DOHH2 (cell line): Measurements from ENCODE around the gene SLC7A4.

ENCODE experiments used
- H3F3A ChIP-seq: fragments of 200-600 bp; sonication (generic), shearing (Covaris generic); 2 replicates; pipeline ENCODE4 v1.6.0; 2016; ENCODE audit warnings: antibody characterized with exemption, mild to moderate bottlenecking; ENCODE audit not compliant: control insufficient read depth, insufficient read depth
- H3K27ac ChIP-seq: fragments of 200-600 bp; sonication (generic); 2 replicates; pipeline ENCODE4 v1.5.1; 2014; ENCODE audit warnings: low read depth, mild to moderate bottlenecking, low read length, moderate library complexity
- H3K27me3 ChIP-seq: fragments of 200-600 bp; sonication (generic); 2 replicates; pipeline ENCODE4 v1.6.1; 2014; ENCODE audit warnings: mild to moderate bottlenecking, low read length, mixed read lengths; ENCODE audit not compliant: control insufficient read depth
- H3K36me3 ChIP-seq: fragments of 200-600 bp; sonication (generic); 2 replicates; pipeline ENCODE4 v1.6.1; 2014; ENCODE audit warnings: mild to moderate bottlenecking, low read length, moderate library complexity, mixed read lengths; ENCODE audit not compliant: control insufficient read depth
- H3K4me1 ChIP-seq: fragments of 200-600 bp; sonication (generic); 2 replicates; pipeline ENCODE4 v1.6.1; 2014; ENCODE audit warnings: mild to moderate bottlenecking, low read length, mixed read lengths; ENCODE audit not compliant: control insufficient read depth
- H3K4me2 ChIP-seq: fragments of 200-600 bp; sonication (generic); 2 replicates; pipeline ENCODE4 v1.6.0; 2014; ENCODE audit warnings: mild to moderate bottlenecking, low read length, moderate library complexity
- H3K4me3 ChIP-seq: fragments of 200-600 bp; sonication (generic); 2 replicates; pipeline ENCODE4 v1.5.1; 2014; ENCODE audit warnings: mild to moderate bottlenecking, low read length, mixed read lengths
- H3K79me2 ChIP-seq: fragments of 200-600 bp; sonication (generic); 2 replicates; pipeline ENCODE4 v1.6.1; 2014; ENCODE audit warnings: mild to moderate bottlenecking, low read length, mixed read lengths; ENCODE audit not compliant: control insufficient read depth
- H3K9me2 ChIP-seq: fragments of 200-600 bp; sonication (generic); replicated peaks from 2 replicates; pipeline ENCODE4 v1.6.1; 2014; ENCODE audit warnings: mild to moderate bottlenecking, low read length, mixed read lengths; ENCODE audit not compliant: control insufficient read depth
- H3K9me3 ChIP-seq: fragments of 200-600 bp; sonication (generic); 2 replicates; pipeline ENCODE4 v1.6.1; 2014; ENCODE audit warnings: antibody characterized with exemption, low read length, mixed read lengths; ENCODE audit not compliant: control insufficient read depth, insufficient read depth
- H4K20me1 ChIP-seq: fragments of 200-600 bp; sonication (generic); 2 replicates; pipeline ENCODE4 v1.6.0; 2014; ENCODE audit warnings: low read depth, mild to moderate bottlenecking, antibody characterized with exemption, low read length, moderate library complexity; ENCODE audit not compliant: control insufficient read depth, insufficient read depth
- EZH2phosphoT487 ChIP-seq: fragments of 200-600 bp; sonication (generic); IDR thresholded peaks from 2 replicates; pipeline ENCODE4 v1.6.1; 2017; ENCODE audit warnings: borderline replicate concordance, mild to moderate bottlenecking, antibody characterized with exemption, low read length, moderate library complexity, mixed read lengths
- TF ChIP-seq, protein P1 (sequence below): fragments of 200-600 bp; sonication (generic); IDR thresholded peaks from one replicate; pipeline ENCODE4 v1.5.1; 2014; ENCODE audit warnings: antibody characterized with exemption, mild to moderate bottlenecking, low read depth, low read length; ENCODE audit not compliant: poor library complexity, severe bottlenecking

SLC7A4 gene

DNA sequence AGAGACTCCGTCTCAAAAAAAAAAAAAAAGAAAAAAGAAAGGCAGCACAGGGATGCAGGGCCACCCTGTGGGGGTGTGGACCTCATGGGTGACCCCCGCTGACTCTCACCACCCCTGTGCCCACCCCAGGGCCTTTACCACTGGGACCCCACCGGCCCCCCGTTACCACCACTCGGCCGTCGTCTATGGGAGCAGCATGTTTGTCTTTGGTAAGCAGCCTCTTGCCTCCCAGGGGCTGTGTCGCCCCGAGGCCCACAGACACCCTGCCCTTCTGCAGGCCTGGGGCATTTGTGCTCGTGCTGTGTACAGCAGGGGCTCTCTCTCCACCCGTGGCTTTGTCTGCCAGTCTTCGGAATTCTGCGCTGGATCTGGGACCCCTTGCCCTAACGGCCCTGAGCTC lies 45.0 kb downstream of the SLC7A4 start:
- no peaks in the 10 kb centered on the region for H4K20me1 ChIP-seq
- no peaks in the 10 kb centered on the region for H3F3A ChIP-seq
- no peaks in the 10 kb centered on the region for H3K9me2 ChIP-seq
- no peak overlapping the region for H3K4me3 ChIP-seq
- TF ChIP-seq, protein P1, sequence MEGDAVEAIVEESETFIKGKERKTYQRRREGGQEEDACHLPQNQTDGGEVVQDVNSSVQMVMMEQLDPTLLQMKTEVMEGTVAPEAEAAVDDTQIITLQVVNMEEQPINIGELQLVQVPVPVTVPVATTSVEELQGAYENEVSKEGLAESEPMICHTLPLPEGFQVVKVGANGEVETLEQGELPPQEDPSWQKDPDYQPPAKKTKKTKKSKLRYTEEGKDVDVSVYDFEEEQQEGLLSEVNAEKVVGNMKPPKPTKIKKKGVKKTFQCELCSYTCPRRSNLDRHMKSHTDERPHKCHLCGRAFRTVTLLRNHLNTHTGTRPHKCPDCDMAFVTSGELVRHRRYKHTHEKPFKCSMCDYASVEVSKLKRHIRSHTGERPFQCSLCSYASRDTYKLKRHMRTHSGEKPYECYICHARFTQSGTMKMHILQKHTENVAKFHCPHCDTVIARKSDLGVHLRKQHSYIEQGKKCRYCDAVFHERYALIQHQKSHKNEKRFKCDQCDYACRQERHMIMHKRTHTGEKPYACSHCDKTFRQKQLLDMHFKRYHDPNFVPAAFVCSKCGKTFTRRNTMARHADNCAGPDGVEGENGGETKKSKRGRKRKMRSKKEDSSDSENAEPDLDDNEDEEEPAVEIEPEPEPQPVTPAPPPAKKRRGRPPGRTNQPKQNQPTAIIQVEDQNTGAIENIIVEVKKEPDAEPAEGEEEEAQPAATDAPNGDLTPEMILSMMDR, result no peak
- no peak for TF ChIP-seq EZH2phosphoT487
- peaks cover 18% of the 10 kb centered on the region for H3K4me1 ChIP-seq
- no peaks in the 10 kb centered on the region for H3K9me3 ChIP-seq
- peaks cover 66% of the 10 kb centered on the region for H3K36me3 ChIP-seq
- H3K79me2 ChIP-seq, result peaks cover 22% of the 10 kb centered on the region
- no peaks in the 10 kb centered on the region for H3K27me3 ChIP-seq
- H3K4me2 ChIP-seq, result no peak overlapping the region
- H3K27ac ChIP-seq, result no peak overlapping the region

DNA sequence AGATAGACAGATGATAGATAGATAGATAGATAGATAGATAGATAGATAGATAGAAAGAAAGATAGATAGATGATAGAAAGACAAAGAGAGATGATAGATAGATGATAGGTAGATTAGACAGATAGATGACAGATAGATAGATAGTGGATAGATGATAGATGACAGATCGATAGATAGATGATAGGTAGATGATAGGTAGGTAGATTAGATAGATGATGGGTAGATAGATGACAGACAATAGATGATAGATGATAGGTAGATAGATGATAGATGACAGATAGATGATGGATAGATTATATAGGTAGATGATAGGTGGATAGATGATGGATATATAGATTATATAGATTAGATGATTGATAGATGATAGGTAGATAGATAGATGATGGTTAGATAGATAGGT lies 46.0 kb downstream of the SLC7A4 start:
- H3F3A ChIP-seq, result no peaks in the 10 kb centered on the region
- H3K27me3 ChIP-seq, result no peaks in the 10 kb centered on the region
- H3K9me2 ChIP-seq, result no peaks in the 10 kb centered on the region
- no peak for TF ChIP-seq EZH2phosphoT487
- TF ChIP-seq, protein P1, result no peak
- no peaks in the 10 kb centered on the region for H3K9me3 ChIP-seq
- H3K4me3 ChIP-seq, result no peak overlapping the region
- H3K4me2 ChIP-seq, result no peak overlapping the region
- peaks cover 26% of the 10 kb centered on the region for H3K79me2 ChIP-seq
- no peak overlapping the region for H3K27ac ChIP-seq
- H3K4me1 ChIP-seq, result peaks cover 20% of the 10 kb centered on the region
- peaks cover 58% of the 10 kb centered on the region for H3K36me3 ChIP-seq
- H4K20me1 ChIP-seq, result no peaks in the 10 kb centered on the region

DNA sequence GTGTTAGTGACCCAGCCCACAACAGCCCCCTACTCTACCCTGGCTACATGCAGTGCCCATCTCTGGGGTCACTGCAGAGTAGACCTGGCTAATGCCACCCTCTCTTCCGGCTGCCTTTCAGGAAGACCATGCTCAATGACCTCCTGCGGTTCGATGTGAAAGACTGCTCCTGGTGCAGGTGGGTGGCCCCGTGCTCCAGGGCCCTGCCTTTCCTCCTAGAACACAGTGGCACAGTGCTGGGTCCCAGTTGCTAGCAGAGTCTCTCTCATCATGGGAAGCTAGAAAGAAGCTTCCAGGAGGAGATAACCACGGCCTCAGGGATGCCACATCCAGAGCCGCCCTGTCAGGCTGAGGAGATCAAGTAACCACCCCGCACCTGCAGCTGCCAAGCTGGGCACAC lies 46.6 kb downstream of the SLC7A4 start:
- peaks cover 56% of the 10 kb centered on the region for H3K36me3 ChIP-seq
- TF ChIP-seq, protein P1, result no peak
- no peak for TF ChIP-seq EZH2phosphoT487

More for the DNA sequence above, 46.6 kb downstream of the SLC7A4 start:
- Histone ChIP-seq H3K4me1 (peaks cover 27% of the 10 kb centered on the region), H3K79me2 (peaks cover 29% of the 10 kb centered on the region), H3K4me2 (no peak overlapping the region), H3K9me2 (no peaks in the 10 kb centered on the region), H3K4me3 (no peak overlapping the region), H3K27ac (no peak overlapping the region), H3K9me3 (no peaks in the 10 kb centered on the region), H4K20me1 (no peaks in the 10 kb centered on the region), H3K27me3 (no peaks in the 10 kb centered on the region), H3F3A (no peaks in the 10 kb centered on the region)
